Stromal cell of bone marrow (primary cell): ENCODE data around the gene ZMYND11.
"Not testable (repeated sequence)": the region's sequence is repeated elsewhere in the genome, so short reads cannot be mapped to it uniquely, and the experiment has no call there.

Source experiments
- DNase-seq: peaks from one replicate; pipeline ENCODE4 v3.0.0-alpha.2; 2012; ENCODE audit warnings: low read depth

ZMYND11 gene

DNA sequence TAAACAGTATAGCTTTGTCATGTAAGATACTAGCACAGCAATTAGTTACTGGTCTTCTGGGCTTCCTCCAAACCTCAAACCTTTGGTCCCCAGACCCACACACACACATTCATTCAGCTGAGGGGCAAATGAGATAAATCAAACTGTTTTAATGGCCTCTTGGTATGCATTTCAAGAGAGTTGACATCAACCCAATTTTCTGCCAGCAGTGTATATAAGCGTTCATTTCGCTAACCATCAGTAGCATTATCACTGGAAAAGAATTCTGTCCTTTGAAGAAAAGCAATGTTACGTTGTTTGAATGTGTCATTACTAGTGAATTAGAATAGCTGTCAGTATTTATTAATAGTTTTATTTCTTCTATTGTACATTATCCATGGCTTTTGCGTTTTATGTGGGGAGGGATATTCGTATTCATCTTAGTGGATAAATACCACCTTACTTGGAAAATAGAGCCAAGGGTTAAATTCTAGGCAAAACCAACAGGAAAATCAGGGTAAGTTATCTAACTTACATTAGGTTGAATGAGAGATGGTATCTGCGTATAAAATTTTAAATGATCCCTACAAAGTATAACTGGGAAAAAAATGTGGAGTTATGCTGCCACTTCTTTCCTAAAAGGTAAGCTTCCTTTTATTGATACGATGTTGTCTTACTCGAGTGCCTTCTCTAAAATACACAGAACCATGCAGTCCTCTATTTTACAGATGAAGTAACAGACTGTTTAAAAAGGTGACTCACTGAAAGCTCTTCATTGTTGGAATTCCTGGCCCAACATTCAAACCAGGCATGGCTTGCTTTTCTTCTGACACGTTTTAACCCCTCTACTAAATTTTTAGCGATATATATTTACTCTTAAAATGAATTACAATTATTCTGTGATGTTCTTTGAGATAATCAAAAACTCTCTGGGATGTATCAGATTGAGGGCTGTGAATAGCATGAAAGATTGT is 2.0 kb upstream of the ZMYND11 start:
- peak; percentile 31 for DNase-seq

DNA sequence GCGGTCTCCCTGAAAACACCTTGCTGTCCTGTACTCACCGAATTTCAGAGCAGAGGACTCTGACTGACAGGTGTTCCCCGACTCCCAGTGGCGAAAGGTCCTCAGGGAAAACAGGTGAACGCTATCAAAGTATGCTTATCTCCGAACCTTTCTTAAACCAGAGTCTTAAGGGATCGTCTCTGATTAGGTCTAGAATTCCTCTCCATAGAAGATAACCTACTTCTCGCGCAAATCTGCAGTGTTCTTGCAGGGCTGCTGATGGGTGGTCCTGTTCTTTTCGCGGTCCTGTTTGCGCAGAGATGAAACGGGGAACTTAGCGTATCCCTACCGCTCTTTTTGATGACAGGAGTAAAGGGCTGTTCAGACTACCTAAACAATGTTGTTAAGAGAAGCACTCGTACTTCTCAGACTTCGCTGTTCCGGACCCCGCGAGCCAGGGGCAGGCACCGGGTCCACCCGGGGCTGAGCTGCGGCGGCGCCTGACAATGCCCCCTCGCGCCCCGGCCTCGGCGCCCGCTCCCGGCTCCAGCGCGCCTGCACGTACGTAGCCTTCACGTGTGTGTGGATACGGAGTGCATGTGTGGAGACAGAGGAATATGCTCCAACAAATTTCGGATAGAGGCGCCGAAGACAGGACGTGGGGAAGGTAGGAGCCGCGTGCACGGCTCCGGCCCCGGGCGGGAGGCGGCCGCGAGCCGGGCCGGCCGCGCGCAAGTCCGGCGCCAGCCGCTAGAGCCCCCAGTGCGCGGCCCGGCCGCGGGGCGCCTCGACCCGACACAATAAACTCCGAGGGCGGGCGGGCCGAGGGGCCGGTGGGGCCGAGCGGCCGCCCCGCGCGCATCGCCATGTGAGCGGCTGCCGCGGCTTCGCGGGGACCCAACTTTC is 766 bp upstream of the ZMYND11 start:
- peak; percentile 15 for DNase-seq

DNA sequence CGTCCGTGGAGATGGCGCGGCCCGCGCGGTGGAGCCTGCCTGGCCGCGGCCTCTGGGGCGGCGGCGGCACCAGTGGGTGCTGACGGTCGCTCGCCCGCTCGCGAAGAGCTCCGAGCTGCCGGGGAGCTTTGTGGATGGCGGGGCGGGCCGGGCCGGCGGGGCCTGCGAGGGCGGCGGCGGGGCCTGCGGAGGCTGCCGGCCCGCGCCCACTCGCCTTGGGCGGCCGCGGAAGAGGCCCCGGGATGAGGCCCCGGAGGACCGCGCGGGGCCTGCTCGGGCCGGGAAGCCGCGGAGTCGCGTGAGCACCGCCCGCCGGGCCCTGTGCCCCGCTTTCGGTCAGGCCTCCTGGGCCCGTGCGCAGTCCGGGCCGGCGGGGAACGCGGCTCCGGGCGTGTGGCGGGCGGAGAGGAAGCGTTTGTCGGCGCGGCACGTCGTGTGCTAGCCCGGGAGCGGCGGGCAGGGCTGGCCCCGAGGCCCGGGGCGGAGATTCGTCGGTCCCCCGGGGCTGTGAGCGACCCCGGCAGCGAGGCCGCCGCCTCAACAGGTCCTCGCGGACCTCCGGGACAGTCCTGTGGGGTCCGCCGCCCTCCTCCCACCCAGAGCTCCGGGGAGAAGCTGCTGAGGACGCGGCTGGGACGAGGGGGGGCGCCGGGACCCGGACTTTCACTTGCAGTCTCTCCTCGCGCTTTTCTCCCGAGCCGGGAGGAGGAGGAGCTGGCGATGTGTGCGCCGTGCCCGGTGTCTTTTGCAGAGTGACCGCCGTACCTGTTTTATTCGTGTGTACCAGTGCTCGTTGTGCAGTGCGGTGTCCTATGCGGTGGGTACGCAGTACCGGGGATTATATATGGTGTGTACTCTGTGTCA is 578 bp downstream of the ZMYND11 start:
- peak; percentile 43 for DNase-seq

DNA sequence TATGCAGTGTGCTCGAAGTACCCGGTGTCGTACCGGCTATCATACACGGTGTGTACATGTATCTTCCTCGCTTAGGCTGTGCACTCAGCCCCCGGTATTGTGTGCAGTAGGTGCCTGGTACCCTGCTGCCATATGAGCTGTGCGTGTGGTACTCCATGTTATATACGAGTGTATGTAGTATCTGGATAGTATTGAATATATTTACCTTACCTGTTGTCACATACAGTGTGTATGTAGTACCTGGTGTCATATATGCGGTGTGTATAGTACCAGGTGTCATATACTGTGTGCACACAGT is 1.2 kb downstream of the ZMYND11 start:
- DNase-seq = no peak

DNA sequence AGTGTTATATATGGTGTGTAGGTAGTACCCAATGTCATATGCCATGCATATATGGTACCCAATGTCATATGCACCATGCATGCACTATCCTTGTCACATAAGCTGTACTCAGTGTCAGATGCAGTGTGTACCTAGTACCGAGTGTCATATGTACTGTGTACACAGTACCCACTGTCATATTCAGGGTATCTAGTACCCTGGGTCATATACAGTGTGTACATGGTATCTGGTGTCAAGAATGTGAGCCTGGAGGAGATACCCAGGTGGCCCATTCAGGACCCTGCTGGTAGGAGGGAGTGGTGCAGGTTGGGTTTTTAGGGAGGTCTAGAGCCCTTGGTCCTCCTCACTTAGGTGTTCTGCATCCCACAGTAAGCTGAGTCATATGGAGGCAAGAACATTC is 1.8 kb downstream of the ZMYND11 start:
- no peak for DNase-seq

DNA sequence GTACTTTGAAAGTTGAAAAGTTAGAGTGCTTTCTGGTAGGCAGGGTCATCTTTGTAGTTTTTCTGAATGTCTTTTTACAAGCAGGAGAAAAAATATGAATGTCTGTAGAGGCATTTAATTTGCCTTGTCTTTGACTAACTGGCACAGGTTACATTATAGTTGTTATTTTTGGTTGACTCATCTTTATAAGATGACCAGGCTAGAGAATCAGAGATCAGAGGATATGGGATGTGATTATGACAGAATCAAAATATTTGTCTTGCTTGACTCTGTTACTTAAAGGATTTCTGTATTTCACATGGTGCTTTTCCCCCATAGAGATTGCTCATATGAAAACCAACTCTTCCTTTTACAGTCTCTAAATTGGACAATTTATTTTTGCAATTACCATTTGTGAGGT is 2.4 kb downstream of the ZMYND11 start:
- DNase-seq = peak; percentile 48

DNA sequence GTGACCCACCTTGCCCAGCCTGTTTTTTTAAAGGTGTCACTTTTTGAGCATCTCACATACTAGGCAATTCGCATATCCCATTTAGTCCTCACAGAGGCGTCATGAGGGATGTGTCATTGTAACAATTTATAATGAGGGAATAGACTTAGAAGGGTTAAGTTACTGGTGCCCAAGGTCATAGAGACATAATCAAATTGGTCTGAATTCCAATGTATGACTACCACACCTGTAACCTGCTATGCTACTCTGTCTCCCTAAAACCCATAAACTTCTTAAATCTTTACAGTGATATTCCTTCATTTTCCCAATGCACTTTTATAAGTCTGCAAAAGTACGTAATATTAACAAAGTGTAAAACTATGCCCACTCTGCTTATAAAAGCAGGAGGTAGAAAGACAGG is 7.1 kb downstream of the ZMYND11 start:
- DNase-seq = no peak

DNA sequence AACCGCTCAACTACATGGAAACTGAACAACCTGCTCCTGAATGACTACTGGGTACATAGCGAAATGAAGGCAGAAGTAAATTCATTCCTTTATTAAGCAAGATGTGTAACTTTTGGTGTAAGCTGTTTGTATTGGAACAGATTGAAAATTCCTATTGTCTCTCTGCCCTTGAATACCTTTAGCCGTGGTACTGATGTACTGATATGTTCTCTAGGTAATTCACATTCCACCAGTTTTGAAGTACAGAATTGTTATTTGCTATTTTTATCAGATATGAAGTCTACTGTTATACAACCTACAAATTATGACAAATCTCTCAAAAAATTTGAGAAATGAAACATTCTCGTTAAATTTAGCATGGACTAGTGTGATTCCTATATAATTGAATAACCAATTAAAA is 17.7 kb downstream of the ZMYND11 start:
- DNase-seq = no peak

DNA sequence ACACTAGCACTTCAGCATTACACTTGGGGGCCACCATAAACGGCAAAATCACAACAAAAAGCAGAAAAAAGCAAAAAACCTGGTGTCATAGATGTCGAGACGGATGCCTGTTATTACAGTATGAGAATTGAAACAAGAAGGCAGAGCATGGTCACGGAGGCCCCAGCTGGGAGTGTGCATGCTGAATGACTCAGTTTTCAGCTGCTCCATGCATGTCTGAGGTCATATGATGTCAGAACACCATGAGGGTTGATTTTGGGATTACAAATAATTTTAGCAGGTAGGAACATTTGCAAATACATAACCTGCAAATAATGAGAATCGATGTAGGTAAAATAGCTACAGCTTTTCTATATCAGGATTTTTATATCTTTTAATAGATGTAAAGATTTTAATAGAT is 19.1 kb downstream of the ZMYND11 start:
- DNase-seq = peak; percentile 13

DNA sequence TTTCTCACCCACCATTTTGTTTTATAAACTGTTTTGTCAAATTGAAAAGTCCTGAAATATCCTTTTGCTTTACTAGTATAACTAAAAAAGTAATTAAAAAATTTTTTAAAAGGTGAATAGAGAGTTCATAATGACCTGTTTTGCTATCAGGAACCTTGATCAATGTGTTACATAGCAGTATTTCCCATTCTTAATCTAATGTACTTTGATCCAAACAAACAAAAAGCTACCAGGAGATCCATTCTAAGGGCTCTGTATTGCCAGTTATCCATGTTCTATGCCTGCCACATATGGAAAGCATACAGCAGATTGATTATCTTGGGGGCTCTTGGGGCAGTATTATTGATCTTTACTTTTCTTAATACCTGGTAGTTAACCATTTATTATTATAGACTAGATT is 32.1 kb downstream of the ZMYND11 start:
- DNase-seq = no peak

DNA sequence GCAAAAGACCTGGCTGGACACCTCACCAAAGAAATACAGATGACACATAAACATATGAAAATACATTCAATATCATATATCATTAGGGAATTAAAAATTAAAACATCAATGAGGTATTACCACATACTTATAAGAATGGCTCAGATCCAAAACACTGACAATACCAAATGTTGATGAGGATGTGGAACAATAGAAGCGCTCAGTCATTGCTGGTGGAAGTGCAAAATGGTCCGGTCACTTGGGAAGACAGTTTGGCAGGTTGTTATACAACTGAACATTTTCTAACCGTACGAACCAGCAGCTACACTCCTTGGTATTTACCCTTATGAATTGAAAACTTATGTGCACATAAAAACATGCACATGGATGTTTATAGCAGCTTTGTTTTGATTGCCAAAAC is 38.5 kb downstream of the ZMYND11 start:
- no peak for DNase-seq

DNA sequence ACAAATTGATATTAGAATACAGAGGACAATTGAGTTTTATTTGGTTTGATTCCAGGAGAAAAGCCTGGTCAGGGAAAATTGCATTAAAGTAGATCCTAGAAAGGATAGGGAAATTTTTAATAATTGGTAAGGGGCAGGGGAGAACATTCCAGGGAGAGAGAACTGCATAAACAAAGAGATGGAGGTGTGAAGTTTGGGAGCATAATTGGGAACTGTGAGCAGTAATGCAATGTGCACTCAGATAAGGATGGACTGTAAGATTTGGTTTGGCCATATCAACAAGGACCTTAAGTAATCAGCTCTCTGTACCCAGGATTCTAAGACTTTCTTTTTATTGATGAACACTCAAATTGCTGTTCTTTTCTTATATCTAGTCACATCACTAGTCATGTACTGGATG is 41.4 kb downstream of the ZMYND11 start:
- DNase-seq = no peak

DNA sequence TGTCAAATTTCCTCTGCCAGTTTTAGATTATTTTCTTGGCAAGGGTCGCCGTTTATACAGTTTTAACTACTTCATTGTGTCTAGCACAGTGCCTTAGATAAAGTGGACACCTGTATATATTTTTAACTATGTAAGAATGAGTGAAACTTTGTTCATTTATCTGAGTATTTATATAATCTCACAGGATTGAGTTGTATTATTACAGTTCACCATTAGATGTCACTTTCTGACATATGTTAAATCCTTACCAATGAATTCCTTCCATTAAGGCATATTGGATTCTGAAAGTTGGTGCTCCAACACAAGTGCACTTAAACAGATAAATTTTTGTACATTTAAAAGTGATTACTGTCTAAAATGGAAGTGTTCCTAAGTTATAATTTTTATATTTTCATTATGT is 43.0 kb downstream of the ZMYND11 start:
- no peak for DNase-seq

DNA sequence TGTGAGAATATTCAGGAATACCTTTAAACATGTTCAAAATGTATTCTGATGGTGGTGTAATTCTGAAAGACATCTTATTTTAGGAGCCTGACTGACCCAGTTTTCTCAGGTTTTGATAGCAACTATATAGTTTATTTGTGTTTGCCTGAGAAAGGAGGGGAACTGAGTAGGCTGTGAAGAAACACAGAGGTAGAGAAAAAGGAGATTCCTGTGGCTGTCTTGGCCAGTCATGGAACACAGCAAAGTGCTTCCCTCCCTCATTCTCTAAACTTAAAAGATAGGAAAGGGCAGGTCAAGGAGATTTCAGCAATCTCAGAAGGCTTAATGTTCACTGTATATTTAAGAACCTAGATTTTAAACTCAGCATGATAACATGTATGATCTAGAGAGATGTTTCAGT is 43.5 kb downstream of the ZMYND11 start:
- no peak for DNase-seq

DNA sequence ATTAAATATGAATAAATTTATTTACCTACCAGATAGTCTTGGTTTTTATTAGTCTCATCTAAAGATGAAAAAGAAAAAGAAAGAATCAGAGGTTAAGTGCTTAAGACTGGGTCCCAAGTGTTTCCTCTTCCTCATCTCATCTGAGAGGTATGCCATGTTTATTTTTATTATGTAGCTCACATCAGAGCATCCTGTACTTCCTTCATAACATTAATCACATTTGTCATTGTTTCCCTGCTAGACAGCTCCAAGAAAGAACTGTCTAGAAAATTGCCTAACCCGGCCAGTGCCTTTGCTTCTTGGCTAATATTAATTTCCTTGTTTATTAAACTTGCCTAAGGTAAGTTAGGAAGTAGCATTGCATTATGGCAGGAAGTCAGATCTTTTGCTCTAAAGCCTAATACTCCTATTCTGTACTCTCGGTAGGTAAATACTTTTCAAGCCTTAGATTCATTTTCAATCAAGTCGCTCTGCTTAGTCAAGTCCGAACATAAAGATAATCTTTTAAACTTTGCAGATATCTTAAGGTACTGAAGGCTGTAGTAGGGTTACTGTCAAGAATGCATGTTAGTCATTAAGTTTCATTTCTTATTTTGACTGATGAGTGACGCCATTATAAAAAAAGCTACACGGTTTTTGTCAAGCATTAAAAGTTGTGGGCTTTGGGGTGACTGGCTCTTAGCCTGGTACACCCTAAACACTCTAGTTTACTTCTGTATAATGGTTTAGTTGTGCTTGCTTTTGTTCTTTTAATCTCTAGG is 47.4 kb downstream of the ZMYND11 start:
- DNase-seq = no peak

DNA sequence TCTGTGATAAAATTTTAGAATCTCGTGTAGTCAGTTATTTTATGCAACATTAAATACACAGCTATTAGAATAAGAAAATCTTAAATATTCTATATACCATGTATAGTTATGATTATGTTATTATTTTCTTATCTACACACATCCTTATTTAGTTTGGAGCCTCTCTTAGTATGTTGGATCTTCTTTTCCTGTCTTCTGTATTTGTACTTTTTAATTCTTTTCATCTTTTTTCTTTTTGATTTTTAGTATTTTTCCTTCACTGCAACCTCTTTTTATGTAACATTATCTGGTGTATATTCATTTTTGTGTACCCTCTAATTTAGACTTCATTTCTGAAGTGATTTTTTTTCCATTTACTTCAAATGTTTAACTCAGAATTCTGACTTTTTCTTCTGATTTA is 48.9 kb downstream of the ZMYND11 start:
- no peak for DNase-seq

DNA sequence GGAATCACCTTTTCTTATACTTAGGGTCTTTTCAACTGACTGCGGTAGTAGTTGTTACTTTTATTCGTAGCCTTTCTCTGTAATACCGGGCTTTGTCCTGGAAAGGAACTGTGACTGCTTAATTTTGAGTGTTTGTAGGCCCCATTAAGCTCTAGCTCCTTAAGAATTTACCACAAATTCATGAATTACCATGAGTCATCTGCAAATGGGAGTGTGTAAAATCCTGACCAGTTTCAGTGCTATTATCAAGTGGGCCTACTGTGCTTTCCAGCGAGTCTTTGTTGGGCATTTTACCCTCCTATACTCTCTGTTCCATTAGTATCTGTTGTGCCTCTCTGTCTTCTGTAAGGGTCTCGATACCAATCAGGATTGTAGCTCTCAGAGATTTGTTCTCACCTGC is 49.7 kb downstream of the ZMYND11 start:
- no peak for DNase-seq

DNA sequence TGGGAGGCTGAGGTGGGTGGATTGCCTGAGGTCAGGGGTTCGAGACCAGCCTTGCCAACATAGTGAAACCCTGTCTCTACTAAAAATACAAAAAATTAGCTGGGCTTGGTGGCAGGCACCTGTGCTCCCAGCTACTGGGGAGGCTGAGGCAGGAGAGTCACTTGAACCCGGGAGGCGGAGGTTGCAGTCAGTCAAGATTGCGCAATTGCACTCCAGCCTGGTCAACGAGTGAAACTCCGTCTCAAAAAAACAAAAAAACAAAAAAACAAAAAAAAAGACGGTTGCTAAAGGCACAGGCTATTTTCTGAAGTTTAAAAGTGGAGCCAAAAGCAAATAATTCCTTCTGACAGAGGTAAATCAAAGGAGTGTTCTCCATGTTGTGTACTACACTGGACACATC is 50.3 kb downstream of the ZMYND11 start:
- not testable (repeated sequence) for DNase-seq

DNA sequence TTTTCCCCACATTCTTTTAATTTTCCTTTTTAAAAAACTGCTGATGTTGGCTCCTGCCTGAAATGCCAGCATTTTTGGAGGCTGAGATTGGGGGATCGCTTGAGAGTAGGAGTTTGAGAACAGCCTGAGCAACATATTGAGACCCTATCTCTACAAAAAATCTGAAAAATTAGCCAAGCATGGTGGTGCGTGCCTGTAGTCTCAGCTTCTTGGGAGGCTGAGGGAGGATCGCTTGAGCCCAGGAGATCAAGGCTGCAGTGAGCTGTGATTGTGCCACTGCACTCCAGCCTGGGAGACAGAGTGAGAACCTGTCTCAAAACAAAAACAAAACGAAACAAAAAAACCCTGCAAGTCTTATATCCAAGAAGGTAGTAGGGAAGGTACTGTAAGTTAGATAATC is 51.7 kb downstream of the ZMYND11 start:
- no peak for DNase-seq

DNA sequence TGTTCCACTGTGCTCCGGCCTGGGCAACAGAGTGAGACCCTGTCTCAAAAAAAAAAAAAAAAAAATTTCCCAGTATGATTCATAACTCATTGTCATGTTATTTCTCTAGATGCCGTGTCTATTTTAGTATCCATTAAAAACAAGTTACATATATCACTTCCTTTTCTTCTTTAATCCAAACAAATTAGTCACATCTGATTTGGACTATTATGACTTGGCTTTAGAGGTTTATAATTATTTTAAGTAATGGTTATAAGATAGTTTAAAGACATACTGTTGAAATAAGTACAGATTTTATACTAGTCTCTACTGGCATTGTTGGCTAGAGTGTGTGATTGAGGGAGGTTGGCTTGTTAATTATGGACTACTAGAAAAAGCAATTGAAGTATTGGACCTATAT is 53.3 kb downstream of the ZMYND11 start:
- DNase-seq = no peak

DNA sequence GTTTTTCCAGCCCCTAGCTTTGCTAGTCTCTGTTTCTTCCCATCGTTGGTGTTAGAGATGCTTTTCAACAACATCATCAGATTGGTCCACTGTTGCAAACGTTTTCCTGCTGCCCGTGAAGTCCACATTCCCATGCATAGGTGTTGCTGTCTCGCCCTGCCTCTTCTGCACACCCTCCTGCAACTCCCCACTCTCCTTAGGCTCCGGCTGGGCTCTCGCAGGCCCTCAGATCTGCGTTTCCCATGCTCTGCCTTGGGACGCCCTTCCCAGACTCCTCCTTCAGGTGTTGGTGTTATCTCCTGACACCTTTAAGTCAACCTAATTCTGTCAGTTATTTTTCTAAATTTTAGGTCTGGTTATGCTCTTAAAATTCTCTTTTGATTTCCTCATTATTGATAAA is 55.0 kb downstream of the ZMYND11 start:
- DNase-seq = no peak
